Prostate gland (tissue), 2 donors: ENCODE measurements around the gene KIAA1328.

Source experiments
- CTCF ChIP-seq, 4 experiments: fragments of 200-600 bp in 2 of 4; fragments of 450-650 bp in 2 of 4; sonication (generic) in 2 of 4; IDR thresholded peaks; 1 replicate in 3 of 4; 2 replicates in 1 of 4; pipeline ENCODE4 v1.5.1; 2016 to 2019; ENCODE audit warnings: antibody characterized with exemption in 4 of 4, mild to moderate bottlenecking in 2 of 4, moderate library complexity in 2 of 4
- POLR2A ChIP-seq: fragments of 450-650 bp; IDR thresholded peaks from one replicate; pipeline ENCODE4 v1.6.1; 2016; ENCODE audit warnings: antibody characterized with exemption, mild to moderate bottlenecking

GRCh38 chr18:37180086-37180485, 351.2 kb downstream of the KIAA1328 start:
- TF ChIP-seq POLR2A (no peak), CTCF (IDR thresholded peaks at IDR 0.05) (no peak)
